GM21529 (cell line): ENCODE data around the gene PSAP.
"Not testable (repeated sequence)": the region's sequence is repeated elsewhere in the genome, so short reads cannot be mapped to it uniquely, and the experiment has no call there.

Source experiments
- ATAC-seq: cut with Tn5 transposase; IDR thresholded peaks from one replicate; pipeline ENCODE4 v1.9.1; 2021; ENCODE audit not compliant: unreplicated experiment

Gene PSAP

GRCh38 chr10:71874680-71875354 is 23.8 kb upstream of the PSAP start:
- ATAC-seq = not testable (repeated sequence)

- ATAC-seq = peak; percentile 96
These were observed 22.6 kb upstream of the PSAP start for GRCh38 chr10:71873582-71874211.

- ATAC-seq = not testable (repeated sequence)
These were observed 18.6 kb upstream of the PSAP start for GRCh38 chr10:71869601-71870000.

- ATAC-seq = no peak
These were observed 17.2 kb upstream of the PSAP start for GRCh38 chr10:71868192-71868697.

GRCh38 chr10:71865561-71866041 is 14.6 kb upstream of the PSAP start:
- no peak for ATAC-seq

GRCh38 chr10:71864911-71865361 is 13.9 kb upstream of the PSAP start:
- no peak for ATAC-seq

GRCh38 chr10:71863203-71863602 is 12.2 kb upstream of the PSAP start:
- ATAC-seq = no peak

- ATAC-seq = no peak
These were observed 9.4 kb upstream of the PSAP start for GRCh38 chr10:71860243-71861029.

- ATAC-seq = no peak
These were observed 7.2 kb upstream of the PSAP start for GRCh38 chr10:71857934-71858890.

GRCh38 chr10:71856619-71857018 is 5.6 kb upstream of the PSAP start:
- no peak for ATAC-seq

GRCh38 chr10:71854031-71854430 is 3.0 kb upstream of the PSAP start:
- no peak for ATAC-seq

- ATAC-seq = no peak
These were observed 1.4 kb upstream of the PSAP start for GRCh38 chr10:71852355-71852937.

- ATAC-seq = peak; percentile 27
These were observed 529 bp upstream of the PSAP start for GRCh38 chr10:71851465-71852095.

- ATAC-seq = no peak
These were observed 869 bp downstream of the PSAP start for GRCh38 chr10:71850021-71850742.

GRCh38 chr10:71849461-71849908 is 1.6 kb downstream of the PSAP start:
- ATAC-seq = no peak

GRCh38 chr10:71848325-71849275 is 2.5 kb downstream of the PSAP start:
- ATAC-seq = no peak

GRCh38 chr10:71847418-71847817 is 3.6 kb downstream of the PSAP start:
- ATAC-seq = no peak

- ATAC-seq = no peak
These were observed 4.2 kb downstream of the PSAP start for GRCh38 chr10:71846816-71847215.
